ENCODE results near the gene ZFYVE28. TPM values are rescaled to one million over a fixed set of nuclear protein-coding genes. Genes with fewer than 3 reads are reported as not detected.

The ZFYVE28 gene
- total and polyA plus RNA-seq, 10 of the 15 experiments (the other 5 are each of a cell fraction or from before 2014, with no cell fraction given), result 0.06 to 1.9 (median 0.22) TPM; not detected in 1

DNA sequence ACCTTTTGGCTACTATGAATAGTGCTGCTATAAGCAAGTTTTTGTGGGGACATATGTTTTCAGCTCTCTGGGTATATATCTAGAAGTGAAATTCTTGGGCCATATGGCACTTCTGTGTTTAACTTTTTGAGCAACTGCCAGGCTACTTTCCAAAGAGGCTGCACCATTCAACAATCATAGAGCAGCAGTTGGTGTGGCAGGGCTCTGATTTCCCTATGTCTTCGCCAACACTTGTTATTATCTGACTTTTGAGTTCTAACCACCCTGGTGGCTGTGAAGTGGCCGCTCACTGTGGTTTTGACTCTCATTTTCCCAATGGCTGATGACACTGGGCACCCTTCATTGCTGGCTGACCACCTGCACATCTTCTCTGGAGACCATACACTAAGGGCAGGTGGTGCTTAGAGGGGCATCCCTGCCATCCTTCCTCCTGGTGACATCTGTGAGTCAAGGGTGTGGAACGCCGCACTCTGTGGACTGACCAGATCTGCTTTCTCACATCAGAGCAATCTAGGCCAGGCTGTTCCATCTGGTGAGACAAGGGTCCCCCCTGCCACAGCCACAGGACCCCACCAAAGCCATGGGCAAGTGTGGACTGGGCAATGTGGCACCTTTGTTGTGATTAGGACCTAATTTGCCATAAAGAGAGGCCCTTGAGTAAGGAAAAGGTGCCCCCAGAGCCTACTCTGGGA is 49.6 kb downstream of the ZFYVE28 start:
- Histone ChIP-seq H2AFZ (ENCODE audit: control insufficient read depth, low read depth, low read length) (no peak overlapping the region), H3K9me3 (replicated peaks; ENCODE audit: control insufficient read depth, insufficient read depth, low read length) (peaks cover under 1% of the 10 kb centered on the region; the same call in 1 of the 3 replicates), H3K36me3 (ENCODE audit: control insufficient read depth in 2 of 2, insufficient read depth in 2 of 2, low read length in 1 of 2) (no peaks in the 10 kb centered on the region), H3K4me2 (ENCODE audit: control insufficient read depth, insufficient read depth) (no peak overlapping the region), H3K79me2 (ENCODE audit: control insufficient read depth, insufficient read depth, low read length) (no peaks in the 10 kb centered on the region), H3K4me1 (ENCODE audit: control insufficient read depth, insufficient read depth, low read length) (no peaks in the 10 kb centered on the region), H3K9ac (ENCODE audit: control insufficient read depth, insufficient read depth, low read length) (no peak overlapping the region), H4K20me1 (ENCODE audit: control insufficient read depth, insufficient read depth) (no peaks in the 10 kb centered on the region), H3K27ac (ENCODE audit: control insufficient read depth, insufficient read depth) (no peak overlapping the region), H3K4me3 (no peak overlapping the region), H3K27me3 (replicated peaks in 1 of 2; ENCODE audit: control insufficient read depth in 2 of 2, insufficient read depth in 2 of 2, low read length in 1 of 2) (no peaks in the 10 kb centered on the region)
- no peak for DNase-seq (ENCODE audit: low read depth, low spot score)
- POLR2A ChIA-PET, result no interaction called here
- no peak for ATAC-seq
- no TSS peak for BruUV-seq (replicated peaks)
- in situ Hi-C loops (cut with MboI) (no loop called here), intact Hi-C loops (cut with micrococcal nuclease; ENCODE audit: unreplicated experiment) (no loop called here)
- RAD21 ChIA-PET (ENCODE audit: unreplicated experiment), result no interaction called here
- 70% methylated on average over 4 of the region's 4 CpGs for WGBS (ENCODE audit: insufficient coverage, insufficient replicate concordance, low lambda C conversion rate, missing lambda C conversion rate)
- no peak for TF ChIP-seq CHD2 (IDR thresholded peaks at IDR 0.05; ENCODE audit: borderline replicate concordance, low read depth, low read length)
- no peak for TF ChIP-seq BMI1 (IDR thresholded peaks at IDR 0.05; ENCODE audit: borderline replicate concordance)
- no peak for TF ChIP-seq JUNB (IDR thresholded peaks at IDR 0.05)
- no peak for TF ChIP-seq TCF7 (IDR thresholded peaks at IDR 0.05; ENCODE audit: borderline replicate concordance)
- TF ChIP-seq ZBTB11 (CRISPR knock-in tag; IDR thresholded peaks at IDR 0.05), result no peak
- TF ChIP-seq, protein P1, sequence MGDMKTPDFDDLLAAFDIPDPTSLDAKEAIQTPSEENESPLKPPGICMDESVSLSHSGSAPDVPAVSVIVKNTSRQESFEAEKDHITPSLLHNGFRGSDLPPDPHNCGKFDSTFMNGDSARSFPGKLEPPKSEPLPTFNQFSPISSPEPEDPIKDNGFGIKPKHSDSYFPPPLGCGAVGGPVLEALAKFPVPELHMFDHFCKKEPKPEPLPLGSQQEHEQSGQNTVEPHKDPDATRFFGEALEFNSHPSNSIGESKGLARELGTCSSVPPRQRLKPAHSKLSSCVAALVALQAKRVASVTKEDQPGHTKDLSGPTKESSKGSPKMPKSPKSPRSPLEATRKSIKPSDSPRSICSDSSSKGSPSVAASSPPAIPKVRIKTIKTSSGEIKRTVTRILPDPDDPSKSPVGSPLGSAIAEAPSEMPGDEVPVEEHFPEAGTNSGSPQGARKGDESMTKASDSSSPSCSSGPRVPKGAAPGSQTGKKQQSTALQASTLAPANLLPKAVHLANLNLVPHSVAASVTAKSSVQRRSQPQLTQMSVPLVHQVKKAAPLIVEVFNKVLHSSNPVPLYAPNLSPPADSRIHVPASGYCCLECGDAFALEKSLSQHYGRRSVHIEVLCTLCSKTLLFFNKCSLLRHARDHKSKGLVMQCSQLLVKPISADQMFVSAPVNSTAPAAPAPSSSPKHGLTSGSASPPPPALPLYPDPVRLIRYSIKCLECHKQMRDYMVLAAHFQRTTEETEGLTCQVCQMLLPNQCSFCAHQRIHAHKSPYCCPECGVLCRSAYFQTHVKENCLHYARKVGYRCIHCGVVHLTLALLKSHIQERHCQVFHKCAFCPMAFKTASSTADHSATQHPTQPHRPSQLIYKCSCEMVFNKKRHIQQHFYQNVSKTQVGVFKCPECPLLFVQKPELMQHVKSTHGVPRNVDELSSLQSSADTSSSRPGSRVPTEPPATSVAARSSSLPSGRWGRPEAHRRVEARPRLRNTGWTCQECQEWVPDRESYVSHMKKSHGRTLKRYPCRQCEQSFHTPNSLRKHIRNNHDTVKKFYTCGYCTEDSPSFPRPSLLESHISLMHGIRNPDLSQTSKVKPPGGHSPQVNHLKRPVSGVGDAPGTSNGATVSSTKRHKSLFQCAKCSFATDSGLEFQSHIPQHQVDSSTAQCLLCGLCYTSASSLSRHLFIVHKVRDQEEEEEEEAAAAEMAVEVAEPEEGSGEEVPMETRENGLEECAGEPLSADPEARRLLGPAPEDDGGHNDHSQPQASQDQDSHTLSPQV (IDR thresholded peaks at IDR 0.05), result no peak
- TF ChIP-seq POLR2A (IDR thresholded peaks at IDR 0.05; ENCODE audit: low read depth, low read length), result no peak
- TF ChIP-seq MEF2B (IDR thresholded peaks at IDR 0.05; ENCODE audit: partially characterized antibody, poor library complexity, severe bottlenecking), result no peak
- no peak for TF ChIP-seq EGR1 (IDR thresholded peaks at IDR 0.05; ENCODE audit: borderline replicate concordance in 1 of 2, low read depth in 2 of 2, low read length in 2 of 2)
- TF ChIP-seq CTCF (IDR thresholded peaks at IDR 0.05 in 2 of 3, conservative IDR thresholded peaks at IDR 0.05 in 1 of 3; ENCODE audit: control insufficient read depth in 2 of 3, extremely low read depth in 1 of 3, insufficient read depth in 1 of 3, low read depth in 3 of 3, low read length in 3 of 3), result no peak
- CTCF ChIA-PET, result no interaction called here
- FAIRE-seq, result no peak
- SMC1A ChIA-PET (ENCODE audit: uncharacterized antibody, unreplicated experiment), result no interaction called here

Data from GM12878 (cell line).